Thyroid gland (tissue), 4 donors: ENCODE results near the gene TRIM47.
A peak's percentile ranks its signal among the peaks of the same experiment; 100 is the strongest.

Experiments used
- CTCF ChIP-seq, 6 experiments: fragments of 200-600 bp in 3 of 6; fragments of 450-650 bp in 3 of 6; sonication (generic) in 3 of 6; IDR thresholded peaks; one replicate each; pipeline ENCODE4 v1.5.1; 2016 to 2019; ENCODE audit warnings: antibody characterized with exemption in 6 of 6, mild to moderate bottlenecking in 2 of 6, inconsistent platforms in 1 of 6, moderate library complexity in 1 of 6
- POLR2A ChIP-seq, 2 donors: fragments of 450-650 bp; IDR thresholded peaks; one replicate each; pipeline ENCODE4 v1.6.1; 2017; ENCODE audit warnings: antibody characterized with exemption in 2 of 2, mild to moderate bottlenecking in 2 of 2, moderate library complexity in 1 of 2

- TF ChIP-seq POLR2A (IDR thresholded peaks at IDR 0.05) (peak in 1 of 2 donors; percentile 32), CTCF (IDR thresholded peaks at IDR 0.05) (peak in 1 of 6 experiments; percentile 25)
These were observed 5.7 kb downstream of the TRIM47 start for GRCh38 chr17:75872434-75873351.
